UCSD-AML1 (cell line): ENCODE data around the gene BRPF3.

Experiments
- DNase-seq: peaks from one replicate; lab custom pipeline; 2025; ENCODE audit not compliant: unreplicated experiment; lab: John Stamatoyannopoulos, UW

BRPF3 gene

GRCh38 chr6:36227379-36228228 lies 31.1 kb downstream of the BRPF3 start:
- DNase-seq: no peak

DNA sequence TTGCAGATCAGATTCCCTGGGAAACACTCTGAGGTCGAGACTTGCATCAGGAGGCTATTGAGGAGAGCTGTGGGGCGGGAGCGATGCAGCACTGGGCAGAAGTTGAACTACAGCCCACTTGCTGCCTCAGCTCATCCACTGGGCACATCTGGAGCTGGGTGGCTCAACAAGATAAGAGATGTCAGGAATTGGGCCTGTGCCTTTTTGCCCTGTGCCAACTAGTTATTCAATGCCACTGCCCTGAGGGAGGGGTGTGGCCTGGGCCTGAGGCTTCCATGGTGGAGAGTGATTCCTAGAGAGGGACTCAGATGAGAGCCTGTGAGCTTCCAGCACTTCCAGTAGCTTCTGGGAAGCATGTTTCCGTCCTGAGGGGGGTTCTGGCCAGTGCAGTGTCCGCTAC lies 32.7 kb downstream of the BRPF3 start:
- no peak for DNase-seq

GRCh38 chr6:36230371-36230770 lies 33.8 kb downstream of the BRPF3 start:
- DNase-seq: no peak

DNA sequence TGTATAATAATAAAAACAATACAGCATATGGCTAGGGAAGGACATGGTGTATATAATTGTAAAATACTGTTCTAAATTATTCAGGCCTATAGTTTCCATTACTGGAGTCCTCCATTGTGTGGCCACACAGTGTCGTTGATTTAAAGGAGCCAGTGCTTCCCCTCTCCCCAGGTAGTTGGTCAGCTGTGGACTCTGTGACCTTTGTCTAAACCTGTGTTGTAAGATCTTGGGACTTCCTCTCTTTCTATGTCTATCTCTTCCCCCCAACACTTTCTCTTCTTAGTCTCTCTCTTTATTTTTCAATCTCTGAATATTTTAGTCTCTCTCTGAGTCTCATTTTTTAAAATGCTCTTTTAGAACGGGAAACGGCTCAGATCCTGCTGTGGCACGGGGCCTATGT lies 35.6 kb downstream of the BRPF3 start:
- DNase-seq: no peak

DNA sequence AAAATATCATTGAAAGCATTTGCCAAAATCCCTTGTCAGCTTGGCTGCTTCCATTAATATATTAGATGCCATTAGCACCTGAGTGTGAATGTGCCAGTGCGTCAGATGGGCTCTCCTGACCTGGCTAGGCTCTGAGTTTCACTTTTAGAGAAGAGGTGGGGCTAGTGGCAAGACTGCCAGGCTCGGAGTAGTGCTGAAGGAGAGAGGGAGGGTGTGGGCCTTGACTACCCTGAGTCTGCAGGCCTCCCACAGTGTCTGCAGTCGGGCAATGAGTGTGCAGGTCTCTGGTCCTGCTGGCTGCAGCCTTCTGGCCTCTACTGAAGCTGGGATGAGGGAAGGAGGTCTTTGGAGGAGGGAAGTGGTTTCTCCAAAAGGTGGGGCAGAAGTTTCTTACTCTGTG lies 38.8 kb downstream of the BRPF3 start:
- peak; percentile 29 for DNase-seq

DNA sequence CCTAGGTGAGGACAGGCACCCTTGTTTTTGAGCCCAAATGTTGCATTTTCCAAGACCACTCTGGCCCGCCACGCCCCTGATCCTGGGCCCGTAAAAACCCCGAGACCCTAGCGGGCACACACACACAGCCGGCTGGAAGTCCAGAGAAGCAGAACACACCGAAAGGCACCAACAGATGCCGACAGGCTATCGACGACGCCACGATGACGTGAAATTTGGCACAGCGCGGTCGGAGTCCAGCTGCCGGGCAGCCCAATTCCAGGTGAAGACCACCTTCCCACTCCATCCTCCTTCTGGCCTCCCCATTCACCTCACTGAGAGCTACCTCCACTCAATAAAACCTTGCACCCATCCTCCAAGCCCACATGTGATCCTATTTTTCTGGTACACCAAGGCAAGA lies 39.3 kb downstream of the BRPF3 start:
- no peak for DNase-seq

- no peak for DNase-seq
Measured at GRCh38 chr6:36239774-36240173, 43.2 kb downstream of the BRPF3 start.

DNA sequence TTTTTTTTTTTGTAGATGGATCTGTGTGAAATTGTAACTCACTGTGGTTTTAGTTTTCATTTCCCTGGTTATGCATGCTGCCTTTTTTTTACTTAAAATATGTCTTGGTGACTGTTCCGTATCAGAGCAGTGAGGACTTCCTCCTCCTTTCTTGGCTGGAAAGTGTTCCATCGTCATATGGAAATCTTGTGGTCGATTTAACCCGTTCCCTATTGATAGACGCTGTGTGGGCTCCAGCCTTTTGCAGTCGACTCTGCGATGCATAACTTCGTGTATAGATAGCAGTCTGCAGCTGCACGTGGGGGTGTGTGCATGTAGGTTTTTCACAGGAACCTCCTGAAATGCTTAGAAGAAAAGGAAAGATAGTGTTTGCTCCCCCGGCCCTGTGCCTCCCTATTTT lies 45.2 kb downstream of the BRPF3 start:
- peak; percentile 62 for DNase-seq

- no peak for DNase-seq
Measured at GRCh38 chr6:36242161-36242560, 45.6 kb downstream of the BRPF3 start.

GRCh38 chr6:36242626-36243025 lies 46.1 kb downstream of the BRPF3 start:
- DNase-seq: no peak

- DNase-seq: no peak
Measured at GRCh38 chr6:36243562-36244212, 47.1 kb downstream of the BRPF3 start.

DNA sequence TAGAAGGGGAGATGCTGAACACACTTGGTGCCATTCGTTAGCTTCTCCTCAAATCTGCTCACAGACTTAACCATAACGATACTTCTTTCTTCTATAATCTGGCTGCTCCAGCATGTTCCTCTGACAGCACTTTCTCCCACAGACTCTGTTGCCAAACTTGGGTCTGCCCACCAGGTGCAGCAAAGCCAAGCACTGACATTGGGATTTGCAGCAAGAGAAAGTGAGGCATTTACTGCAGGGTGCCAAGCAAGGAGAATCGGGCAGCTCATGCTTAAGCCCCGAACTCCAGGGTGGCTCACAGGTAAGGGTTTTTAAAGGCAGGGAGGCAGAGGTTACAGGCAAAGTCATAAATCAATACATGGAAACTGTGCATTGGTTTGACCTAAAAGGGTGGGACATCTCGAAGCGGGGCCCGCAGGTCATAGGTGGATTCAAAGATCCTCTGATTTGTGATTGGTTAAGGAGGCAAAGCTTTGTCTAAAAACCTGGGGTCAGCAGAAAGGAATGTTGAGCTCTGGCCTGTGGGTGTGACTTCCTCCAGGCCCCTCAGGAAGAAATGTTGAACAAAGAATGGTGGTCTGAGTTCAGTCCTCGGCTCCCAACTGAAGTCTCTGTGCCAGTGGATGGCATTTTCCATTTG lies 48.2 kb downstream of the BRPF3 start:
- DNase-seq: no peak

DNA sequence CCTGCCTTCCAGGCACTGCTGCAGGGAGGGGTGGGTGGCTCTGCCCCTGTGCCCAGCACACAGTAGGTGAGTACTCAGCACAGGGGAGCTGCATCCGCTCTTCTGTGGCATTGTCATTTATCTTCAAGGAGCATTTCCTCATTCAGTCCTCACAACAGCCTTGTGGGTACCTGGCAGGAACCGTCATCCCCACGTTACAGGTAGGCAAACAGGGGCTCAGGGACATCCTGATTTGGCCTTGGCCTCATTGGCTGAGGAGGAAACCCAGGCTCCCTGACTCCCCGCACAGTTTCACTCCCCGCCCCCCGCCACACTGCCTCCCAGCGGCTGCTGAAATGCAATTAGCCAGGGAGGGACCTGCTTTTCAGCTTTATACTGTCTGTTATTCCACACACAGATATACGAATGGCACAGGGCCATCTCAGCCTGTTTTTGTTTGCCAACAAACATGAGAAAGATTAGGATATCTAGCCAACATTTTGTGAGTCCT lies 49.1 kb downstream of the BRPF3 start:
- DNase-seq: peak; percentile 42

GRCh38 chr6:36246506-36247268 lies 50.1 kb downstream of the BRPF3 start:
- DNase-seq: no peak

- DNase-seq: no peak
Measured at GRCh38 chr6:36247693-36248092, 51.1 kb downstream of the BRPF3 start.

GRCh38 chr6:36248980-36249379 lies 52.4 kb downstream of the BRPF3 start:
- DNase-seq: no peak

- DNase-seq: no peak
Measured at GRCh38 chr6:36249536-36249935, 53.0 kb downstream of the BRPF3 start.

DNA sequence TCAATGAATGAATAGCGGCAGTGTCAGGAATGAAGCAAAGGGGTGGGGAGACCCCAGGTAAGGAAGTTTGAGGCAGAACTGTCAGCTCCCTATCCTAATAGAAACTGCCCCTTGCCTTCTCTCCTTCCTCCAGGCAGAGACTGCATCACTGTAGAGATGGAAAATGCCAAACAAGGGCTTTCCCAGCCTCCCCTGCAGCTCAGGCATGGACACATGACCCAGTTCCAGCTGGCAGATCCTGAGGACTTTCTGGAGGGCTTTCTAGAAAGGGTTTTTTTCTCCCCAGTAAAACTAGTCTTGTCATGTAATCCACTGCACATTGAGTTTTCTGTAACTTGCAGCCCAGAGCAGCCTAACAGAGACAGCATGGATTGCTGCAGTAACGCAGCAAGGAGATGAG lies 55.5 kb downstream of the BRPF3 start:
- no peak for DNase-seq

DNA sequence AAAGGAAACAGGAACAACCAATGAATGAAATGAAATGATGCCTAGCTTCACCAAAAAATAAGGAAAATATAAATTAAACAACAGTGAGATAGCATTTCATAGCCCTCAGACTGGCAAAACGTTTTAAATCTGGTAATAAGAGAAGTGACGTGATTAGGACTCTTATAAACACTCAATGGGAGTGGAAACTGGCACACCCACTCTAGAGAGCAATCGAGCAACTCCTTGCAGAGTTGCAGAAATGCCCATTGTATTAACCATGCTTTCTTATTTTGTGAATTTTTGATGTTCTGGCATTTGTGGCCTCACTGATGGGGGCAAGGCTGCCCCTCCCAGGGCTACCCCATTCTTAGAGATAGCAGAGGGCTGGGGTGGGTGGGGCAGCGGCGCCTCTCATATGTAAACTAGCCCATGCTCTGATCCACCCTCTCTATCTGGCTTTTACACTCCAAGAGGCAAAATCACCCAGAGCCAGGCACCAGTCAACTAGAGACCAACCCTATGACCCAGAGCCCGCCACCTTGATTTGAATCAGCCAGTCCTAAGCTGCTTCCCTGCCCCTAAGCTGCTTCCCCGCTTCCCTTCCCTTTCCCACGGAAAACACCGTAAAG lies 67.0 kb downstream of the BRPF3 start:
- DNase-seq: no peak

DNA sequence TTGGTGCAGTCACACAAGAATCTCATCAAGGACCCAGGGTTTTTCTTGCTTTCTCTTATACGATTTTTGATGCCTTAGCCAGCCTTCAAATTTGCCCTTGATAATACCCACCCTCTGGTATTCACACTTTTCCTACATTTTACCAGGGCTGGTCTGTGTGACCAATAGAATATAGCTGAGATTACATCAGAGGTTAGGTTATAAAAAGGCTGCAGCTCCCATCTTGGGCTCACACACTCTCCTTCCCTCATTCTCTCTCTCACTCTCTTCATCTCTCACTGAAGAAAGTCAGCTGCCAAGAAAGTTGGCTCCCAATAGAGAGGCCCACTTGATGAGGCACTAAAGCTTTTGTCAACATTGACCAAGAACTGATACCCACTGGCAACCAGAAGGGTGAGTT lies 69.2 kb downstream of the BRPF3 start:
- no peak for DNase-seq
